GM19397 (cell line): ENCODE measurements around the gene SPP2.

ENCODE experiments used
- ATAC-seq: cut with Tn5 transposase; IDR thresholded peaks from one replicate; pipeline ENCODE4 v1.9.1; 2021; ENCODE audit warnings: mild to moderate bottlenecking, moderate library complexity; ENCODE audit not compliant: unreplicated experiment

Gene SPP2

DNA sequence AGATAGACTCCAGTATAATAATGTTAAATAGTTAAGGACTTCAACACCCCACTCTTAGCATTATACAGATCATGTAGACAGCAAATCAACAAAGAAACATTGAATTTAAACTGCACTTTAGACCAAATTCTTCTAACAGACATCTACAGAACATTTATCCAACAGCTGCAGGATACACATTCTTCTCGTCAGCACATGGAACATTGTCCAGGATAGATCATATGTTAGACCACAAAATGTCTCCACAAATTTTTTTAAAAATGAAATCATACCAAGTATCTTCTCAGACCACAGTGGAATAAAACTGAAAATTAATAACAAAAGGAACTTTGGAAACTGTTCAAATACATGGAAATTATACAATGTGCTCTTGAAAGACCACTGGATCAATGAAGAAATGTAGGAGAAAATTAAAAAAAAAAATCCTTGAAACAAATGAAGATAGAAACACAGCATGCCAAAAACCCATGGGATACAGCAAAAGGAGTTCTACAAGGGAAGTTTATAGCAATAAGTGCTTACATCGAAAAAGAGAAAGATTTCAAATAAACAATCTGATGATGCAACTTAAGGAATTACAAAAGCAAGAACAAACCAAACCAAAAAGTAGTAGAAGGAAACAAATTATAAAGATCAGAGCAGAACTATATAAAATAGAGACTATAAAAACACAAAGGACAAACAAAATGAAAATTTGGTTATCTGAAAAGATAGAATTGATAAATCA is 12.3 kb upstream of the SPP2 start:
- ATAC-seq = no peak

DNA sequence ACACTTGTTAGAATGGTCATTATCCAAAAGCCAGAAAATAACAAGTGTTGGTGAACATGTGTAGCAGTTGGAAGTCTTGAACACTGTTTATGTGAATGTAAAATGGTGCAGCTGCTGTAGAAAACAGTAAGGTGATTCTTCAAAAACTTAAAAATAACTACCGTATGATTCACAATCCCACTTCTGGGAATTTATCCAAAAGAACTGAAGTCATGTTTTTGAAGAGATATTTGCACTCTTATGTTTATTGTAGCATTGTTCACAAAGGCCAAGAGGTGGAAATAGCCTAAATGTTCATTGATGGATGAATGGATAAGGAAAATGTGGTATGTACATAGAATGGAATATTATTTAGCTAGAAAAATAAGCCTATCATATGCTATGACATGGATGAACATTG is 6.3 kb upstream of the SPP2 start:
- no peak for ATAC-seq

GRCh38 chr2:234046521-234046920 is 4.0 kb upstream of the SPP2 start:
- no peak for ATAC-seq

- no peak for ATAC-seq
Measured at GRCh38 chr2:234047361-234047760, 3.1 kb upstream of the SPP2 start.

DNA sequence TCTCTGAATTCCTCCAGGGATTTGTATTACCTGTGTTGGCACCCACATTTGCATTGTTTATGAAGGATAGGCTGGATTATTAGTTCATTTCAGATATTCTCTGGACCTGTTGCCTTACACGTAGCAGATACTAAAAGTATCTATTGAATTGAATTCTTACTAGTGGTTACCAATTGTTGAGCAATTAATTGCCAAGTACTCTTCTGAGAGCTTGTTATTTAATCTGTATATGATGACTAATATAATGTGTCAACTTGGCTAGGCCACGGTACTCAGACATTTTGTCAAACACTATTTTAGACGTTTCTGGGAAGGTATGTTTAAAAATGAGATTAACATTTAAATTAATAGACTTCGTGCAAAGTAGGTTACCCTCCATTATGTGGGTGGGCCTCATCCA is 2.5 kb upstream of the SPP2 start:
- no peak for ATAC-seq

GRCh38 chr2:234051374-234052070 is 1.0 kb downstream of the SPP2 start:
- ATAC-seq = no peak

DNA sequence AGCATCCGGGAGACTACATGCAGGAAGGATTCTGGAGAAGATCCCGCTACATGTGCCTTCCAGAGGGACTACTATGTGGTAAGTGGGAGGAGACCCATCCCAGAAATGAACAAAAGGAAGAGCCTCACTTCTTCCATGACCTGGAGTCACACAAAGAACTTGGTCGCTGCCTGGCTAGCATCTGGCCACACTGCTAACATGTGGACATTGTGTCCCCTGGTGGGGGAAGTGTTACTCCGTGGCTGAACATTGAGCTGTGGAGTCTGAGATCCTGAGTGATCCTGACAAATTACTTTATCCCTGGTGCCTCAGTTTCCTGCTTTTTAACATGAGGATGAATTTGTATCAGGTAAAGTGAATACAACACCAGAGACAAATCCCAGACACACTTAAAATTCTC is 8.4 kb downstream of the SPP2 start:
- no peak for ATAC-seq

DNA sequence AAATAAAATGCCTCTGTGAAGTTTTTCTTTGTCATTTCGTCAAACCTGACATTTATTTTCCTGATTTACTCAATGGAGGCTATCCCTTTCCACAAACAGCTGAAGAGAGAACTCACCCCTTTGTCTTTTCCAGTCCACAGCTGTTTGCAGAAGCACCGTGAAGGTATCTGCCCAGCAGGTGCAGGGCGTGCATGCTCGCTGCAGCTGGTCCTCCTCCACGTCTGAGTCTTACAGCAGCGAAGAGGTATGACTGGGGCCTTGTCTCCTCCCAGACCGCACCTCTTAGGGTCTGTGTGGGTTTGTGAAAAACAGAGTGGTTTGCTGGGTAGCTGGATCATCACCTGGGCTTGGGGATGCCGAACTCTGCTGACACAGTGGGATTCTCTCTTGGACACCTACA is 9.7 kb downstream of the SPP2 start:
- no peak for ATAC-seq

DNA sequence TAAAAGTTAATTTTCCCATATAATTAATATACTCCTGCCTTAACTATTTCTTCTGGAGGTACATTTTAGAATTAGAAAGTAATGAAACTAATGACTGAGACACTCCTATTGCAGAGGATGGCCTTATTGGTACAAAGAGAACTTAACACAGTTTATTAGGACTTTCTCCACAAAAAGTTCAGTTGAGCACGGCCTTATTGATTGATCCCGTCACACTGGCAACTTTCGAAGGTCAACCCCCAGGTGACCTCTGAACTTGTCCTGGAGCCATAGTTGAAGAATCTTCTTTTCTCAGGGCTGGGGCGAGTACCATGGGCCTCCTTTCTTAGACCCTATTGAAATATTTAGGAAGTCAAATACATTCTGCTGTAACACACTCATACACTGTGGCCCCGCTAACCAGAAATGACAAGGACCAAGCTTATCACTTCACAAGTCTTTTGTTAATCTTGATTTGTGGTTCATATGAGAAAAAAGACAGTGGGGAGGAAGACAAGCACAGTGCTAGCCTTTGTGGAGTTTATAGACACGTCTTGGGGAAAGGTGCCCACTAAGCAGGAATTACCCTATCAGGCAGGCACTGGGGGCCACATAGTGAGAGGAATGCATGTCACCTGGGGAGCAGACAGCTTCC is 11.2 kb downstream of the SPP2 start:
- ATAC-seq = no peak

DNA sequence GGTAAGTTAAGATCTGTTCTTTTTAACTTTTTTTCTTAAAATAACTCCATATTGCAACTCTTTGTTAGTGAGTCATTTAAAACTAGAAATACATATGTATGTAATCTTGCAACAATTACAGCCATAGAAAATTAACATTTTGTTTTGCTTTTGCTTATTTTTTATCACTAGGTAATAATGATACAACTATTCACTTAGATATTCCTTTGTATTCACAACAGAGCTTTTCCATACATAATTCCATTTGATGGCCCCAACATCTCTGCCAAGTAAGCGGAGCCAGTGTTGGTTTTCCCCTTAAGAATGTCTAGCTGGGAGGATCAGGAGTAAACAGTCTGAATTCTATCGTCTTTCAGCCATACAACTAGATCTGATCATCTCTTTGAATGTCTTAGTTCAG is 16.1 kb downstream of the SPP2 start:
- no peak for ATAC-seq

- ATAC-seq = no peak
Measured at GRCh38 chr2:234071664-234072063, 21.2 kb downstream of the SPP2 start.

- ATAC-seq = no peak
Measured at GRCh38 chr2:234072454-234072853, 22.0 kb downstream of the SPP2 start.

DNA sequence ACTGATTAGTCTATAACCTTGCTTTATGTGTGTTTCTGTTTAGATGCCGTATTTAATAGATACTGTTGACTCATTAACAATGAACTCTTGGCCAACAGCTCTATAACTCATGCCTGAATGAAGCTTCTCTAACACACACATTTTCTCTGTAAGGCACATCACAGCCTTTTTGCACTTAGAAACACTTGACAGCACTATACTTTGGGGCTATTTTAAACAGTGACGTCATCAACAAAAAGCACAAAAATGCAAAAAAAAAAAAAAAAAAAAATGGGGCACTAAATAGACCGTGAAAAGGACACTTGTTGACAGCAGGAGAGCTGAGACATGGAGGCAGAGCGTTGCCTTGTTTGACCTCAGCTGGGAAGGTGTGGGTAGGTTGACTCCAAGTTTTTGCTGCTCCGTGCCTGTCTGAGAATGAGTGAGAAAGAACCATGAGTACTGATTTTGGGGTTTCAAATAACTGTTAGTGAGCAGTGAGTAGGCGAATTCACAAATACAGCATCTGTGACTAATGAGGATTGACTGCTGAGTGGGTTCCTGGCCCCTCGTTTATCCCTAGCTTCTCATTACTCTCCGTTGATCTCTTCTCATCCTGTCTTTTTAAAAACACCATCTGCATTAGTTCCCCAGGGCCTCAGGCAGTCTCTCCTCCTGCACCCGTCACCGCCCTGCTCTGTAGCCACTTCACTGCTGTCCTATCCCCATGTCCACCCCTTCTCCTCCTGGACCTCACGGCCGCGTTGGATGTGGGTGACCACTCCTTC is 24.4 kb downstream of the SPP2 start:
- no peak for ATAC-seq

DNA sequence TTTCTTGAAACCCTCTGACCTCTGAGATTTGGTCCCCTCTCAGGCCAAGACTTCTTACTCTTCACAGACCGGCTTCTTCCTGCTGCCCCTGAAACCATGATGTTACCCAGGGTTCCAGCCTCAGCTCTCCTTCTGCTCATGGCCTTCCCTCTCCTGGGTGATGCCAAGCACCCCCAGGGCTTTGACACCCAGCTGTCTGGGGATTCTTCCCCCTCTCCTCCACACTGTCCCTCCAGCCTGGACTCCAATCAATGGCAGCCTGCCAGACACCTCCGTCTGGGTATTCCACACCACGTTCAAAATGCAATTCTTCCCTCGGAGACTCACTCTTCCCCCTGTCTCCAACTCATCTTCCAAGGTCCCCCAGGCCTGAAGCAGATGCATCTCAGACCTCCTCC is 25.0 kb downstream of the SPP2 start:
- ATAC-seq = no peak

- no peak for ATAC-seq
Measured at GRCh38 chr2:234075947-234076346, 25.4 kb downstream of the SPP2 start.

DNA sequence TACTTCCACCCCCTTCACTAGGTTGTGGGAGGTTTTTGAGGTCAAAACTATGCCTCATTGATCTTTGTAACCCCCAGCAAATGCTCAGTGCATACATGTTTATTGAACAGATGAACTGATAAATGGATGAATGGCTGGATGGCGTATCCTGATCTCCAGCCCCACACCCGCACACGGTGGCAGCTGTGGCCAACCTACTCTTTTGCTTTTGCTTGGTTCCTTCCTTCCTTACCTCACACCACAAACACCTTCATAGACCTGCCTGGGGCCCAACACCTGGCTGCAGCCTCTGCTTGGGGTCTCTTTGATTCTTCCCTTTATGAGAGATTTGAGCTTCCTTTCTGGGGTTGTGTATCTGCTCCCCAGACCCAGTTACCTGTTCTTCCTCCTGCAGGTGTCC is 25.9 kb downstream of the SPP2 start:
- no peak for ATAC-seq

- no peak for ATAC-seq
Measured at GRCh38 chr2:234078129-234078528, 27.6 kb downstream of the SPP2 start.

DNA sequence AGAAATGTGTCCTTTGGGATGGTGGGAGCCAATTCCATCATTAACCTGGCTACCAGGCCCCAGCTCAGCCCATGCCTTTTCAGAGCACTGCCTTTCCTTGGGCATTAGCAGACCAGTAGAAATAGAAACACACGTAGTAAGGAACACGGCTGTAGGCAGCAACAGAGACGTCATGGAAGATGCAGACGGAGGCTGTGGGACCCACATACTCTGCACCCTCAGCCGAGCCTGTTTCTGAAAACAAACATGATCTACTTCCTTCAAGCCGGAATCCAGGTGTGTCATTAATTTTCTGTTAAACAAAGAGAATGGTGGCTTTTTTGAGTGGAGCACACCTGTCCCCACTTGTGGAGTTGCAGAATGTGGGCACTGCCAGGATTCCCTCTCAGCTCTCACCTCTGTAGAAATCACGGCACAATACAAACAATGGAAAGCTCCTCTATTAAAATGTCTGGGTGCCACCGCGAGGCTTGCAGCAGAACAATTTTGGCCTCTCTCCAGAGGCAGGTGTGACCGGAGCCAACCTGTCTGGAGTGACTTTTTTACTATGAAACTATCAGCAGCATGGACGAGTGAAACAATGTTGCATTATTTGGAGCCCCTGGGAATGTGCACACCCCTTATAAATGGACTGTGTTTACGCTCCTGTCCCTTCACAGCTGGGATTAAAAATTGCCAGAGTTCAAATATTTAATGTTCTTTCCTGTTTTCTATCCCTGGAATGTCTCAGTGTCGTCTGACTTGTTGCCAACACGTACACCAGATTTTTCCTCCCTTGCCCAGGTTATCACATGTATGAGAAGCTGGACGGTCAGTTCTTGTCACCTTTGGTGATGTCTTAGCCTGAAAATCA is 31.7 kb downstream of the SPP2 start:
- no peak for ATAC-seq

DNA sequence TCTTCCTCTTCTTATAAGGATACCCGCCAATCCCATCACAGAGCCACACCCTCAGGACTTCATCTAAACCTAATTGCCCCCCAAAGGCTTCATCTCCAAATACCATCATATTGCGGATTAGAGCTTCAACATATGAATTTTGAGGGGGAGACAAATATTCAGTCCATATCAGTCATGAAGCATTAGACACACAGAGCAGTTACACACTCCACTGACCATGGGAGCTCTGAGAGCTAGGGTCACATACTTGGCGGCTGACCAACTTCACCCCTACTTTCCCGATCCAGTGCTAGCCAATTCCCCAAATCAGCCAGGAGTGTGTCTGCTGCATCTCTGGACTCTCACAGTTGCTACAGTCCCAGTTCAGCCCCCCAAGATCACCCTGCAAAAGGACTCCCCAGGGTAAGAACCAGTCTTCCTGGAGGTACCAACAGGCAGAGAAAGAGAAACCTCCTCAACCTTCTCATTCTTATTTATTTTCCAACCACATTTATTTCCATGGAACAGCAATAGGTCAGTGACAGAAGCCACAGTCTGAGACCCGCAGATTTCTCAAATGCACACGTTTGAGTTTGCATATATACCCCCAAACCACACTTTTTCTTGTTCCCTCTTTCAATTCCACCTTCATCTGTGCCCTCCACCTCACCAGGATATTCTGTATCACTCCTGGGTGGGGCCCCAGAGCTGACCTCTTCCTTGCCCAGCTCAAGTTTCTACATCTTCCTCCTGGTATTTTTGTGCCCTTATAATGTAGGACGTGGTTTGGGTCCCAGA is 33.3 kb downstream of the SPP2 start:
- ATAC-seq = no peak

DNA sequence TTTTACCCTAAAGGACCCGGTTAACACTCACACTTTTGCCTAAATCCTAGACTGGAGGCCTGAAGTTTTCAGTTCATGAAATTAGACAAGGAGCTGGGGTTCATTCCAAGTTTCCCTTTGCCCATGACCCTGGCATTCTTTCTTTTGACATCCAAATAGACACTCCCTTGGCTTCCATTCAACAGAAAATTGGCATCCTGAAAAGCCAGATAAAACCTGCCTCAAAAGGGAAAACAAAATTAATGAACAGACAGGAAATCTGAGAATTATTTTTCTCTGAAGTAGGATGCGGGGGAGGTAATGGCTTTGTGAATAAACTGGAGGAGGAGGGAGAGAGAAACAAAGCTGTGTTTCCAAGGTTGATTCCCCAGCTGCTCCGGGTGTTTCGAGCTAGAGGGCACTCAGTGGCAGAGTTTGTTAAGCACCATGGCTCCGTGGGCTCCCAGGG is 41.0 kb downstream of the SPP2 start:
- ATAC-seq = no peak
